HL-60 (cell line): Measurements from ENCODE around the gene UCN2.

Experiments used
- CTCF ChIP-seq: IDR thresholded peaks from one replicate; pipeline ENCODE4 v1.5.1; 2011; ENCODE audit warnings: low read length, control low read depth, inconsistent platforms; ENCODE audit not compliant: insufficient read depth
- POLR2AphosphoS5 ChIP-seq: IDR thresholded peaks from 2 replicates; pipeline ENCODE4 v1.6.1; 2012; ENCODE audit warnings: low read depth

DNA sequence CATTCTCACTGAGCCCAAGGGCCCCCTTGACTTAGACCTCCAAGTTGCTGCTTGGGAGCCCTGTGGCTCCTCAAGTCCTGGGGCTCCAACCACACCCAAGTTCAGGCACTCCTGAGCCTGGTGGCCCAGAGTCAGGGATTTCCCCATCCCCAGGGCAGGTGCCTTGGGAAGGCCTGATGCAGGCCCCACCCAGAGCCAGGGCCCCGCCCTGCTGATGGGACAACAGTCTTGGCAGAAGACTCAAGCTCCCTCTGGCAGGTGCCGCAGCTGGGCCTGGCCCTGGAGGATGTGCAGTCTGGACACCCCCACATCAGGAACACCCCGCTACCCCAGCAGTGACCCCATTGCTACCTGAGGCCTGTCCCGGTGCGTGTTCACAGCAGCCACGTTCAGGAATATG lies 41.9 kb downstream of the UCN2 start:
- TF ChIP-seq POLR2AphosphoS5 (no peak), CTCF (no peak)
